K562 (cell line): ENCODE data around the gene ALS2CL. TPM values are rescaled to one million over a fixed set of nuclear protein-coding genes. Genes with fewer than 3 reads are reported as not detected.
A peak's percentile ranks its signal among the peaks of the same experiment; 100 is the strongest.

Source experiments
- CEBPG ChIP-seq, 3 experiments: fragments of 200-800 bp in 1 of 3; sonication (Bioruptor generic) in 1 of 3; sonication (generic) in 1 of 3; formaldehyde crosslinking in 1 of 3; IDR thresholded peaks in 2 of 3; conservative IDR thresholded peaks in 1 of 3; 2 replicates each; pipeline versions ENCODE4 v1.6.1 to v1.8.0; 2016 to 2022; ENCODE audit warnings: missing compliant biosample characterization in 2 of 3, missing genetic modification characterization in 2 of 3, mild to moderate bottlenecking in 1 of 3, missing genetic modification reagents in 1 of 3
- ERF ChIP-seq: fragments of 450-650 bp; formaldehyde crosslinking; IDR thresholded peaks from 2 replicates; pipeline ENCODE4 v1.4.0; 2020; ENCODE audit warnings: mild to moderate bottlenecking, mixed read lengths
- ESRRB ChIP-seq: fragments of 250-450 bp; sonication (Bioruptor Pico); IDR thresholded peaks from 2 replicates; pipeline ENCODE4 v1.5.0; 2020; ENCODE audit warnings: mild to moderate bottlenecking, moderate library complexity, borderline replicate concordance
- HOXB6 ChIP-seq: fragments of 250-450 bp; sonication (Bioruptor Pico); IDR thresholded peaks from 2 replicates; pipeline ENCODE4 v1.5.1; 2022; ENCODE audit warnings: mild to moderate bottlenecking, borderline replicate concordance
- KDM1A ChIP-seq, 2 experiments: fragments of 450-650 bp; IDR thresholded peaks; 2 replicates each; pipeline ENCODE4 v1.6.1; 2016; ENCODE audit warnings: mild to moderate bottlenecking in 2 of 2
- KDM5B ChIP-seq: fragments of 200-600 bp; sonication (generic); IDR thresholded peaks from 2 replicates; pipeline ENCODE4 v1.6.1; 2012; ENCODE audit warnings: low read depth, mild to moderate bottlenecking, moderate library complexity, low read length, control low read depth, inconsistent platforms; ENCODE audit not compliant: insufficient replicate concordance
- NCOA1 ChIP-seq: fragments of 450-650 bp; IDR thresholded peaks from 2 replicates; pipeline ENCODE4 v1.6.1; 2016; ENCODE audit warnings: low read depth
- YY1 ChIP-seq, 3 experiments: IDR thresholded peaks; 2 replicates each; pipeline ENCODE4 v1.6.1; 2011; ENCODE audit warnings: low read length in 2 of 3, mild to moderate bottlenecking in 2 of 3, moderate library complexity in 2 of 3, borderline replicate concordance in 1 of 3, control low read depth in 1 of 3, low read depth in 1 of 3; ENCODE audit not compliant: insufficient read depth in 3 of 3, insufficient replicate concordance in 2 of 3, control insufficient read depth in 1 of 3, insufficient read length in 1 of 3; ENCODE audit errors: extremely low read depth in 1 of 3
- ZZZ3 ChIP-seq: fragments of 450-650 bp; IDR thresholded peaks from 2 replicates; pipeline ENCODE4 v1.6.1; 2016; ENCODE audit warnings: antibody characterized with exemption, mild to moderate bottlenecking, moderate library complexity
- polyA plus RNA-seq, 8 experiments: library from polyadenylated mRNA; depleted of rRNA in 4 of 8; stranded (reverse) in 5 of 8; unstranded in 3 of 8; fragments of >200 nt; fragmentation: Nextera tagmentation in 2 of 8; fragmentation: Illumina TruSeq in 1 of 8; extraction: Ambion mirVana in 2 of 8; extraction: Trizol in 1 of 8; gene quantifications; 2 replicates each; pipeline versions ENCODE4 v1.2.1 to v1.2.3, GENCODE V29; 2011 to 2014; ENCODE audit warnings: inconsistent platforms in 1 of 8, missing spikeins in 1 of 8
- total RNA-seq, 7 experiments: library from RNA; depleted of rRNA in 6 of 7; stranded (reverse); fragments of >200 nt in 6 of 7; fragmentation: Illumina TruSeq in 2 of 7; extraction: Trizol in 2 of 7; gene quantifications; 2 replicates each; pipeline versions ENCODE4 v1.2.1 to v1.2.3, GENCODE V29; 2011 to 2021; ENCODE audit warnings: low replicate concordance in 1 of 7
- TF ChIP-seq, protein P1 (sequence below): fragments of 250-450 bp; sonication (Bioruptor Pico); IDR thresholded peaks from 2 replicates; pipeline ENCODE4 v1.5.0; 2021; ENCODE audit warnings: mild to moderate bottlenecking, borderline replicate concordance
- TF ChIP-seq, protein P2 (sequence below): sonication (generic); formaldehyde crosslinking; IDR thresholded peaks from 2 replicates; pipeline ENCODE4 v1.8.0; 2023; ENCODE audit warnings: mild to moderate bottlenecking, missing genetic modification reagents
- TF ChIP-seq, protein P3 (sequence below): fragments of 250-450 bp; sonication (Bioruptor Pico); IDR thresholded peaks from 2 replicates; pipeline ENCODE4 v1.4.0; 2020; ENCODE audit warnings: mild to moderate bottlenecking, moderate library complexity
- TF ChIP-seq, protein P4 (sequence below): fragments of 250-450 bp; sonication (Bioruptor Pico); IDR thresholded peaks from 2 replicates; pipeline ENCODE4 v1.8.0; 2022; ENCODE audit warnings: inconsistent platforms, mild to moderate bottlenecking, moderate library complexity, borderline replicate concordance
- TF ChIP-seq, protein P5 (sequence below): fragments of 450-650 bp; conservative IDR thresholded peaks from 2 replicates; pipeline ENCODE4 v1.6.1; 2016; ENCODE audit warnings: missing genetic modification characterization, low read depth, mild to moderate bottlenecking, missing compliant biosample characterization, moderate library complexity

ALS2CL gene
- total and polyA plus RNA-seq, 9 of the 15 experiments (the other 6 are each of a cell fraction or from before 2014, with no cell fraction given), result 0.03 to 0.13 (median 0.05) TPM; not detected in 3

DNA sequence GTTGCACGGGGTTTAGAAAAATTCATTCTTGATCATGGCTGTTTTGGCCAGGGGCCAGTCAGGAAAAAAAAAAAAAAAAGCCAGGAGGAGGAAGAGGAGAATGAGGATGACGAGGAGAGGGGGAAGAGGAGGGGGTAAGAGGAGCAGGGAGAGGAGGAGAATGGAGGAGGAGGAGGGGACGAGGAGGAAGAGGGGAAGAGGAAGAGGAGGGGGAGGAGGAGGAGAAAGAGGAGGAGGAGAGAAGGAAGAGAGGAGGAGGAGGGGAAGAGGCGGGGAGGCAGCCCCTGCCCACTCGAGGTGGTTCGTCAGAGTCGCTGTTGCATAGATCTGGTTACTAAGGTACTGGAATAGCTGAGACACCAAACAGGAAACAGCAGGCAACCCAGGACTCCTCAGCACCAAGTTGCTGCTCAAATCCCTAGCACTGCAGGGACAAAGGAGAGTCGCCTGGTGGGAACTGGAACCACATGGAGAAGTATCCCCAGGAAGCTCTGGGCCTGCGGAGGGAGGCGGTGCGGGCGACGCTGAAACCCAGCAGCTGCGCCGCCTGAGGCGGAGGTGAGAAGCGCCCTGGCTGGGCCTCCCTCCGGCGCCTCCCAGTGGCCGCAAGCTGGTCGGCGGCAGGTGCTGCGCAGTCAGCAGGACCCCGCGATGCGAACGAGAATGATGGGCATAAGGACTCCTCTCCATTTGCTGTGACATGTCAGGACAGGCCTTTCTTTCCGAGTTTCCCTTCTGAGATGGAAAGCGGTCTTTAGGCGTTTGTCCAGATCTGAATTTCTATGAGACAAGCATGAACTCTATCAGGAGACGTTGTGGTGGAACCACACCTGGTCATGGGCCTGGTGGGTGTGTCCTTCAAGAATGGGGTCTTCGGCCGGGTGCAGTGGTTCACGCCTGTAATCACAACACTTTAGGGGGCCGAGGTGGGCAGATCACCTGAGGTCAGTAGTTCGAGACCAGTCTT lies 63.6 kb downstream of the ALS2CL start (continued):
- TF ChIP-seq, protein P1, sequence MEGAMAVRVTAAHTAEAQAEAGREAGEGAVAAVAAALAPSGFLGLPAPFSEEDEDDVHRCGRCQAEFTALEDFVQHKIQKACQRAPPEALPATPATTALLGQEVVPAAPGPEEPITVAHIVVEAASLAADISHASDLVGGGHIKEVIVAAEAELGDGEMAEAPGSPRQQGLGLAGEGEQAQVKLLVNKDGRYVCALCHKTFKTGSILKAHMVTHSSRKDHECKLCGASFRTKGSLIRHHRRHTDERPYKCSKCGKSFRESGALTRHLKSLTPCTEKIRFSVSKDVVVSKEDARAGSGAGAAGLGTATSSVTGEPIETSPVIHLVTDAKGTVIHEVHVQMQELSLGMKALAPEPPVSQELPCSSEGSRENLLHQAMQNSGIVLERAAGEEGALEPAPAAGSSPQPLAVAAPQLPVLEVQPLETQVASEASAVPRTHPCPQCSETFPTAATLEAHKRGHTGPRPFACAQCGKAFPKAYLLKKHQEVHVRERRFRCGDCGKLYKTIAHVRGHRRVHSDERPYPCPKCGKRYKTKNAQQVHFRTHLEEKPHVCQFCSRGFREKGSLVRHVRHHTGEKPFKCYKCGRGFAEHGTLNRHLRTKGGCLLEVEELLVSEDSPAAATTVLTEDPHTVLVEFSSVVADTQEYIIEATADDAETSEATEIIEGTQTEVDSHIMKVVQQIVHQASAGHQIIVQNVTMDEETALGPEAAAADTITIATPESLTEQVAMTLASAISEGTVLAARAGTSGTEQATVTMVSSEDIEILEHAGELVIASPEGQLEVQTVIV (CRISPR knock-in tag), result no peak
- TF ChIP-seq CEBPG (CRISPR knock-in tag; IDR thresholded peaks at IDR 0.05), result no peak
- TF ChIP-seq CEBPG (tag; conservative IDR thresholded peaks at IDR 0.05 in 1 of 2, IDR thresholded peaks at IDR 0.05 in 1 of 2), result no peak
- TF ChIP-seq, protein P2, sequence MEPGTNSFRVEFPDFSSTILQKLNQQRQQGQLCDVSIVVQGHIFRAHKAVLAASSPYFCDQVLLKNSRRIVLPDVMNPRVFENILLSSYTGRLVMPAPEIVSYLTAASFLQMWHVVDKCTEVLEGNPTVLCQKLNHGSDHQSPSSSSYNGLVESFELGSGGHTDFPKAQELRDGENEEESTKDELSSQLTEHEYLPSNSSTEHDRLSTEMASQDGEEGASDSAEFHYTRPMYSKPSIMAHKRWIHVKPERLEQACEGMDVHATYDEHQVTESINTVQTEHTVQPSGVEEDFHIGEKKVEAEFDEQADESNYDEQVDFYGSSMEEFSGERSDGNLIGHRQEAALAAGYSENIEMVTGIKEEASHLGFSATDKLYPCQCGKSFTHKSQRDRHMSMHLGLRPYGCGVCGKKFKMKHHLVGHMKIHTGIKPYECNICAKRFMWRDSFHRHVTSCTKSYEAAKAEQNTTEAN (CRISPR knock-in tag), result no peak
- TF ChIP-seq, protein P3, sequence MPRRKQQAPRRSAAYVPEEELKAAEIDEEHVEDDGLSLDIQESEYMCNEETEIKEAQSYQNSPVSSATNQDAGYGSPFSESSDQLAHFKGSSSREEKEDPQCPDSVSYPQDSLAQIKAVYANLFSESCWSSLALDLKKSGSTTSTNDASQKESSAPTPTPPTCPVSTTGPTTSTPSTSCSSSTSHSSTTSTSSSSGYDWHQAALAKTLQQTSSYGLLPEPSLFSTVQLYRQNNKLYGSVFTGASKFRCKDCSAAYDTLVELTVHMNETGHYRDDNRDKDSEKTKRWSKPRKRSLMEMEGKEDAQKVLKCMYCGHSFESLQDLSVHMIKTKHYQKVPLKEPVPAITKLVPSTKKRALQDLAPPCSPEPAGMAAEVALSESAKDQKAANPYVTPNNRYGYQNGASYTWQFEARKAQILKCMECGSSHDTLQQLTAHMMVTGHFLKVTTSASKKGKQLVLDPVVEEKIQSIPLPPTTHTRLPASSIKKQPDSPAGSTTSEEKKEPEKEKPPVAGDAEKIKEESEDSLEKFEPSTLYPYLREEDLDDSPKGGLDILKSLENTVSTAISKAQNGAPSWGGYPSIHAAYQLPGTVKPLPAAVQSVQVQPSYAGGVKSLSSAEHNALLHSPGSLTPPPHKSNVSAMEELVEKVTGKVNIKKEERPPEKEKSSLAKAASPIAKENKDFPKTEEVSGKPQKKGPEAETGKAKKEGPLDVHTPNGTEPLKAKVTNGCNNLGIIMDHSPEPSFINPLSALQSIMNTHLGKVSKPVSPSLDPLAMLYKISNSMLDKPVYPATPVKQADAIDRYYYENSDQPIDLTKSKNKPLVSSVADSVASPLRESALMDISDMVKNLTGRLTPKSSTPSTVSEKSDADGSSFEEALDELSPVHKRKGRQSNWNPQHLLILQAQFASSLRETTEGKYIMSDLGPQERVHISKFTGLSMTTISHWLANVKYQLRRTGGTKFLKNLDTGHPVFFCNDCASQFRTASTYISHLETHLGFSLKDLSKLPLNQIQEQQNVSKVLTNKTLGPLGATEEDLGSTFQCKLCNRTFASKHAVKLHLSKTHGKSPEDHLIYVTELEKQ (CRISPR knock-in tag), result no peak
- TF ChIP-seq NCOA1, result no peak
- TF ChIP-seq, protein P4, sequence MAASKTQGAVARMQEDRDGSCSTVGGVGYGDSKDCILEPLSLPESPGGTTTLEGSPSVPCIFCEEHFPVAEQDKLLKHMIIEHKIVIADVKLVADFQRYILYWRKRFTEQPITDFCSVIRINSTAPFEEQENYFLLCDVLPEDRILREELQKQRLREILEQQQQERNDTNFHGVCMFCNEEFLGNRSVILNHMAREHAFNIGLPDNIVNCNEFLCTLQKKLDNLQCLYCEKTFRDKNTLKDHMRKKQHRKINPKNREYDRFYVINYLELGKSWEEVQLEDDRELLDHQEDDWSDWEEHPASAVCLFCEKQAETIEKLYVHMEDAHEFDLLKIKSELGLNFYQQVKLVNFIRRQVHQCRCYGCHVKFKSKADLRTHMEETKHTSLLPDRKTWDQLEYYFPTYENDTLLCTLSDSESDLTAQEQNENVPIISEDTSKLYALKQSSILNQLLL, result no peak
- TF ChIP-seq KDM5B, result no peak
- TF ChIP-seq, protein P5, sequence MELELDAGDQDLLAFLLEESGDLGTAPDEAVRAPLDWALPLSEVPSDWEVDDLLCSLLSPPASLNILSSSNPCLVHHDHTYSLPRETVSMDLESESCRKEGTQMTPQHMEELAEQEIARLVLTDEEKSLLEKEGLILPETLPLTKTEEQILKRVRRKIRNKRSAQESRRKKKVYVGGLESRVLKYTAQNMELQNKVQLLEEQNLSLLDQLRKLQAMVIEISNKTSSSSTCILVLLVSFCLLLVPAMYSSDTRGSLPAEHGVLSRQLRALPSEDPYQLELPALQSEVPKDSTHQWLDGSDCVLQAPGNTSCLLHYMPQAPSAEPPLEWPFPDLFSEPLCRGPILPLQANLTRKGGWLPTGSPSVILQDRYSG (tag), result no peak
- TF ChIP-seq HOXB6, result no peak
- TF ChIP-seq ZZZ3, result no peak
- TF ChIP-seq ESRRB (CRISPR knock-in tag), result no peak
- TF ChIP-seq ERF (CRISPR knock-in tag), result peak; percentile 84
- TF ChIP-seq YY1 (IDR thresholded peaks at IDR 0.05; ENCODE audit: borderline replicate concordance in 1 of 3, control insufficient read depth in 1 of 3, extremely low read depth in 1 of 3, insufficient read depth in 3 of 3, insufficient read length in 1 of 3, insufficient replicate concordance in 2 of 3, low read depth in 1 of 3, low read length in 2 of 3), result peak in 2 of 3 experiments; percentile 49 to 69
- TF ChIP-seq KDM1A (IDR thresholded peaks at IDR 0.05), result no peak
